ENCODE results near the gene ATF4.
"Not testable (repeated sequence)": the region's sequence is repeated elsewhere in the genome, so short reads cannot be mapped to it uniquely, and the experiment has no call there.

Gene ATF4

DNA sequence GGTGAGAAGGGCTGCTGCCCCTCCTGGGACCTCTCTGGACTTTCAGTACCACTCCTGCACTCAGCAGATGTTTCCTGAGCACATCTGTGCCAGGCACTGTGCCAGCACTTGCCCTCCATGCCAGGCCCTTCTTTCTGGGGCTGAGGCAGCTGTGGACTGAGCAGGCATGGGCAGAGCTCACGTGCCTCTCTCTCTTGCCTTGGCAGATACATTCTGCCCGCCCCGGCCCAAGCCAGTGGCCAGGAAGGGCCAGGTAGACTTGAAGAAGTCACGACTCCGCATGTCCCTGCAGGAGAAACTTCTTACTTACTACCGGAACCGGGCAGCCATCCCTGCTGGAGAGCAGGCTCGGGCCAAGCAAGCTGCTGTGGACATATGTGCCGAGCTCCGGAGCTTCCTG, 8.3 kb upstream of the ATF4 start:
- no peak for DNase-seq

DNA sequence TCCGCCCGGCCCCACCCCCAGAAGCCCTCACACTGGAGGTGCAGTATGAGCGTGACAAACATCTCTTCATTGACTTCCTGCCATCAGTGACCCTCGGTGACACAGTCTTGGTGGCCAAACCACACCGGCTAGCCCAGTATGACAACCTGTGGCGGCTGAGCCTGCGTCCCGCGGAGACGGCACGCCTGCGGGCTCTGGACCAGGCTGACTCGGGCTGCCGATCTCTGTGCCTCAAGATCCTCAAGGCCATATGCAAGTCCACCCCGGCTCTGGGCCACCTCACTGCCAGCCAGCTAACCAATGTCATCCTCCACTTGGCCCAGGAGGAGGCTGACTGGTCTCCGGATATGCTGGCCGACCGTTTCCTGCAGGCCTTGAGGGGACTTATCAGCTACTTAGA, 6.6 kb upstream of the ATF4 start:
- DNase-seq = no peak

DNA sequence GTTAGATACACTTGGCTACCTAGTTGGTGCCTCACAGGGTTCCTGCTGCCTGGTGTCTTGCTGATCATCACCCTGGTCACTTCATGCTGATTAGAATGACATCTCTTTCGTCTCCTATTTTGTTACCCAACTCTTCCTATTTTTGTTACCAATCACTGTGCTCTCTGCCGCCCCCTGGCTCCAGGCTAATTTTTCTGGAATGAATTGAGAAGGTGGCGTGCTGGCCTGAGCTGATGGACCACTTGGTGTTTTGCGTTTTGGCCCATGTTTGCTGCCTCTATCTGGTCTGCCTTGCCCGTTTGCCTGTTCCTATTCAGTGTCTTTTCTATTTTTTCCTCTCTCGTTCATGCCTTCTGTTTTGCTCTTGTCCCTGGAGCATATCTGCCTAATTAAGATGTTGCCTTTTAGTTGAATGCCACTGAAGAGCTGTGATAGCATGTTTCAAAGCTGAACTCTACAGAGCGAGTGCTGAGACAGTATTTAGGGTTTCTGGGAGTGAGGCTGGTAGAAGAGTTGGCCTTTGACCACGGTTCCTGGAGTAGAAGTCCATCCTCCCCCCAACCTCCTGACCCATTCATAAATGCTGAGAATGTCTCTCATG, 5.9 kb upstream of the ATF4 start:
- no peak for DNase-seq

DNA sequence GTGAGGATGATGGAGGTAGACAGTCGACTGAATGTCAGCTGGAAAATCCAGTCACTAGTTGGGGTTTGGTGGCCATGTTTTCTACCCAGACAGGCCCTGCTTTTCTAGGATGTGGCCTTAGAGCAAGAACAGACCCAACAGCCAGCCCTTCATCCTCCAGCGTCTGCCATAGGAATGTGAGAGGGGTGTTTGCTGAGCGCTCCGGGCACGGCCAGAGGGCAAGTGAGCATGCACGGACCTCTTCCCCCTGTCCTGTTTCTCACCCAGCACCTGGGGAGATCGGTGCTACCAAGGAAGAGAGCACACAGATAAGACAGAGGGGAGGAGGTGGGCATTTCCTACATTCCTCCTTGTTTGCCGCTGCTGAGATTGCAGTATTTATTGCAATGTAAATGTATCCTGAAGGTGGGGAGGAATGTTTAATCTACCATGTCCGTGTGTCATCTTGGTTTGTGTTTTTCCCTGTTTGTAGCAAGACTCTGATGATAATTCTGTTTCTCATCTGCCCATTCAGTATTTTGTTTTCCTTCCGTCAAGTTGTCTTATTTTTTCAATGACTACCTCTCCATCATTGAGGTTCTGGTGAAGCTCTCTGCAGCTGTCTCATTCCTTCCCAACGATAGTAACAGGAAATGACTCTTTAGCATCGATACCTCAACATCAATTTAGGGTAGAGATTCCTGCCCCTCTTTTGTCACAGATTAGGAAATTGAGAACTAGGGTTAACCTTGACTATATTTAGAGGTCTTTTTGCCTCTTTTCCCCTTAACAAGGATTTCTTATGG, 4.9 kb upstream of the ATF4 start:
- no peak for DNase-seq

DNA sequence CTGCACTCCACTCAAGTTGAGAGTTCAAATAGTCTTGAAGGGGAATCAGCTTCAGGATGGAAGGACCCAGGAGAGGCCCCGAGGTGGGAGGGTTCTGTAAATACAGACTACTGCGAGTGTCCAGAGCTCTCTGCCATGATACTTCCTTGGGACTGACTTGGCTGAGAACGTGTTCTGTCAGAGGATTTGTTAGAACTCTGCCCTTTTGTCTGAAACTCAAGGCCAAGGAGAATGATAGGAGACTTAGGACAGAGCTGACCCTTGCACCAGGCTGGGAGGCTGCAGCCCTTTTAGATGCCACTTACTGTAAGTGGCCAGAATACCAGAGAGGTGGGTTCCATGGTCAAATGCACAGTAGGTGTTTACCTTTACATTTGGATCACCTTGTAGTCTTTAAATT, 2.9 kb upstream of the ATF4 start:
- DNase-seq = no peak

DNA sequence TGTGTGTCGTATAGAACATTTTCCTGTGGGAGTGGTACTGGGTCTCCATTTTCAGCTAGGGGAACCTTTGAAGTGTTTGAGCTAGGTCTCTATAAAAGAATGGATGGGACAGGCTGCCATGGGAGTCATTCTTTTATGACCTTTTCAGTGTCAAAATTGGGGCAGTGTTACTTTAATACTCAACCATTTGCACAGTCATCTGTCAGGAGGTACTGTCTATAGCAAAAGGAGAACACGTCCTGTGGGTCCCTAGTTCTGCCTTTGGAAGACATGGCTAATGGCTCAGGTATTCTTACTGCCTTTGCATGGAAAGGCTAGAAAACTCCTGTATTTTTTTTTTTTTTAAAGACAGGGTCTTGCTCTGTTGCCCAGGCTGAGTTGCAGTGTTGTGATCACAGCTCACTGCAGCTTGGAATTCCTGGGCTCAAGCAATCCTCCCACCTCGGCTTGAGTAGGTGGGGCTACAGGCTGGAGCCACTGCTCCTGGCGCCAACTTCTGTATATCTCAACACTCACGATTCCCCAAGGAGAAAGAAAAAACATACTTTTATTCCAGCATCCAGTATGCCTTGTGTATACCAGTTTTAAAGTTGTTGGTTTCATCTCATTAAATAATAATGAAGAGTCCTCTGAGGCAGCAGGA, 2.1 kb upstream of the ATF4 start:
- no peak for DNase-seq

DNA sequence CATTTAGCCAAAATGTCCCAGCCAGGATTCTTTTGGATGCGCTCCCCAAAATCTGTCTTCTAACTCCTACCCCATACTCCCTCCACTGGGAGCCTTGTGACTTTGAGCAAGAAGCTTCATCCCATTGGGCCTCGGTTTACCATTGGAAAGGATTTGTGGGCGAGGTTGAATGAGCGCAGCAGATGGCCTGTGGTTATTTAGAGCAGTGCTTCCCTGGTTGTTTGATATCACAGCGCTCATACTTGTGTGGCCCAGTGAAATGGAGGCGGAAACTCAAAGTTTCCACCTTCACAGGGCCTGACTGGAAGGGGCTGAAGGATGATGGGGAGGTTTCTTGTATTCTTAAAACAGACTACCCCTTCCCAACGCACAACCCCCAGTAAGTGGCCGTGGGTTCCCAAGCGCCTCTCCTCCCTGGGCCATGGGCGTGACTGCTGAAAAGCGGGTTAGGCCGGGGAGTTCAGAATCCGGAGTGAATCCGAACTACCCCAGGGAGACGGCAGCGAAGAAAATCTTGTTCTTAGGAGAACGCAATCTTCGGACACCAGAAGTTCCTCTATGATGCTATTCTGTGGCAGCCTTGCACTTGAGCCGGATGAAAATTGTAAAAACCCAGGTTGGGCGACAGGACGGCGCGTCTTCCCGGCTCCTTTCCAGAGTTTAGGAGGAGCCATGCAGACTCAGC, 1.2 kb upstream of the ATF4 start:
- DNase-seq = no peak

DNA sequence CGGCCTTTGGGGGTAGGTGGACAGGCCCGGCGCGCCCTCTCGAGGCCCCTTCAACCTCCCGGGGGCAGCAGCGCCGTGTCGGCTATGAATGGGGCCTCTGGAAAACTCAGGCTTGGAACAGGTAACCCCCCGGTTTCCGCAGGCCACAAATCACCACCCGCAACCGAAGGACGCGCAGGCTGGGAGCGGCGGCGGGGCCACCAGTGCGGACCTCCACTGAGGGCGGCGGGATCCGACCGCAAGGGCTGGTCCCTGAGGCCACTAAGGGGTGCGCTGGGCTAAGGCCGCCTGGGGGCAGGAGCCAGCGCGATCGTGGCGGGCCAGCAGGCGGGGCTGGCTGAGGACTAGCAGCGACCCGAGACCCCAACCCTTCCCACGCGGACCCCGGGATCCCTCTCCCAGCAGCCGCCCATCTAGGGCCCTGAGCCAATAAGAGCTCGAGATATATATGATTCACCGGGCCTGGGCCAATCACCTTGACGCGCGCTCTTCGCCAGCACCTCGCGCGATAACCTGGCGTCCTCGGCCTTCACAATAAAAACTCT, 609 bp upstream of the ATF4 start:
- DNase-seq = peak in 1 of 4 experiments; percentile 92

DNA sequence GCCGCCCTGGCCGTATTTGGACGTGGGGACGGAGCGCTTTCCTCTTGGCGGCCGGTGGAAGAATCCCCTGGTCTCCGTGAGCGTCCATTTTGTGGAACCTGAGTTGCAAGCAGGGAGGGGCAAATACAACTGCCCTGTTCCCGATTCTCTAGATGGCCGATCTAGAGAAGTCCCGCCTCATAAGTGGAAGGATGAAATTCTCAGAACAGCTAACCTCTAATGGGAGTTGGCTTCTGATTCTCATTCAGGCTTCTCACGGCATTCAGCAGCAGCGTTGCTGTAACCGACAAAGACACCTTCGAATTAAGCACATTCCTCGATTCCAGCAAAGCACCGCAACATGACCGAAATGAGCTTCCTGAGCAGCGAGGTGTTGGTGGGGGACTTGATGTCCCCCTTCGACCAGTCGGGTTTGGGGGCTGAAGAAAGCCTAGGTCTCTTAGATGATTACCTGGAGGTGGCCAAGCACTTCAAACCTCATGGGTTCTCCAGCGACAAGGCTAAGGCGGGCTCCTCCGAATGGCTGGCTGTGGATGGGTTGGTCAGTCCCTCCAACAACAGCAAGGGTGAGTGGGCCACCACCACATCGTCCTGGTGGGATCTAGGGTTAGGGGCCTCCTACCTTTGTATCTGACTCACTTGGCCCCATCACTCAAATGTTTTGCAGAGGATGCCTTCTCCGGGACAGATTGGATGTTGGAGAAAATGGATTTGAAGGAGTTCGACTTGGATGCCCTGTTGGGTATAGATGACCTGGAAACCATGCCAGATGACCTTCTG, 934 bp downstream of the ATF4 start:
- not testable (repeated sequence) for DNase-seq

DNA sequence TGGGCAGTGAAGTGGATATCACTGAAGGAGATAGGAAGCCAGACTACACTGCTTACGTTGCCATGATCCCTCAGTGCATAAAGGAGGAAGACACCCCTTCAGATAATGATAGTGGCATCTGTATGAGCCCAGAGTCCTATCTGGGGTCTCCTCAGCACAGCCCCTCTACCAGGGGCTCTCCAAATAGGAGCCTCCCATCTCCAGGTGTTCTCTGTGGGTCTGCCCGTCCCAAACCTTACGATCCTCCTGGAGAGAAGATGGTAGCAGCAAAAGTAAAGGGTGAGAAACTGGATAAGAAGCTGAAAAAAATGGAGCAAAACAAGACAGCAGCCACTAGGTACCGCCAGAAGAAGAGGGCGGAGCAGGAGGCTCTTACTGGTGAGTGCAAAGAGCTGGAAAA, 1.7 kb downstream of the ATF4 start:
- DNase-seq = not testable (repeated sequence)

DNA sequence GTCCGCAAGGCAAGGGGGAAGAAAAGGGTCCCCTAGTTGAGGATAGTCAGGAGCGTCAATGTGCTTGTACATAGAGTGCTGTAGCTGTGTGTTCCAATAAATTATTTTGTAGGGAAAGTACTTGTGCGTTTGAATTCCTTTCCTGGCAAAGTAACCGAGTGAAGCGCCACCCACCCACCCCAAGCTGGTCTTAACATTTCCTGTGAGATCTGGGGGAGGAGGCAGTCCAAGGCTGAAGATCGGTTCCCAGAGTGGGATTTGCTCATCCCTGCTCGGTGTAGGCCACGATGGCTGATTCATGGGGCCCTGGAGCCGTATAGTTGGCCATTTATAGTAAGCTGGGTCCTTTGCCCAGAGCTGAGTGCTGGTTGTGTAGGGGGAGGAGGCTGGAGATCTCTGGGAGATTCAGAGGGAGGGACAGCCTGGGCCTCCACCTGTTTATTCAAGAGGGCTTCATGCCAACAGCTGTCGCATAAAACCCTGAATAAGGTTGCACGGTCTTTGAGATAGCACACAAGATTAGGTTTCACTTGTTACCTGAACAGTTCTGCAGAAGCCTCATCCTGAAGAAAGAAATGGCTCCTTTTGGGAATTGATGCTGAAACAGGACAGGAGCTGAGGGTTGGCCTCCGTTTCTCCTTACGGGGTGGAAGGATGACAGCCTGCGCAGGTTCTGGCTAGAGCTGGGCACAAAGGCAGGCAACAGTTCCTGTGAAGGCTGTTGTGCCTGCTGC, 2.4 kb downstream of the ATF4 start:
- no peak for DNase-seq

DNA sequence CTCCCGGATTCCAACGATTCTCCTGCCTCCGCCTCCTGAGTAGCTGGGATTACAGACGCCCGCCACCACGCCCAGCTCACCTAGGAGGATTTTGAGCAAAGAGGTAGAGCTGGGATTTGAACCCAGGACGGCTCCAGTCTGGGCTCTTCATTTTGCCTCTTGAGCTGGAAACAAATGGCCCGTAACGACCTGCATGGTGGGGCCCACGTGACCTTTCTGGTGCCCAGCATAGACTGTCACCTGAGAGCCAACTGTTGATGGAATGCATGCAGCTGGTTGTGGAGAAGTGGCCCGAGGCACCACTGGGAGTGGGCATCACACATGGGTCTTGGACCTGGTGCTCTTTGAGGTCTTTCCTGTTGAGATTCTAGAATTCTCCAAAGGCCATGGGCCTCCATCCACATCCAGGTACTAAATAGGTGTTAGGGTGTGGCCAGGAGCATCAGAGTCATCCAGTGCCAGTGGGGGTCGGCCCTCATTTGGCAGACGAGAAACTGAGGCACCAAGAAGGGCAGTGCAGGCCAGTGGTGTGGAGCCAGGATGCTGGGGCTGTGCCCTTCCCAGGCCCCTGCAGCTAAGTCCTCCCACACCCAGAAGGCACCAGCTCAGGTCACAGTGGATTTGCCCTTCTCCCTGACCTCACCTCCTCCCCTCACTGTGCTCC, 3.9 kb downstream of the ATF4 start:
- DNase-seq = no peak

DNA sequence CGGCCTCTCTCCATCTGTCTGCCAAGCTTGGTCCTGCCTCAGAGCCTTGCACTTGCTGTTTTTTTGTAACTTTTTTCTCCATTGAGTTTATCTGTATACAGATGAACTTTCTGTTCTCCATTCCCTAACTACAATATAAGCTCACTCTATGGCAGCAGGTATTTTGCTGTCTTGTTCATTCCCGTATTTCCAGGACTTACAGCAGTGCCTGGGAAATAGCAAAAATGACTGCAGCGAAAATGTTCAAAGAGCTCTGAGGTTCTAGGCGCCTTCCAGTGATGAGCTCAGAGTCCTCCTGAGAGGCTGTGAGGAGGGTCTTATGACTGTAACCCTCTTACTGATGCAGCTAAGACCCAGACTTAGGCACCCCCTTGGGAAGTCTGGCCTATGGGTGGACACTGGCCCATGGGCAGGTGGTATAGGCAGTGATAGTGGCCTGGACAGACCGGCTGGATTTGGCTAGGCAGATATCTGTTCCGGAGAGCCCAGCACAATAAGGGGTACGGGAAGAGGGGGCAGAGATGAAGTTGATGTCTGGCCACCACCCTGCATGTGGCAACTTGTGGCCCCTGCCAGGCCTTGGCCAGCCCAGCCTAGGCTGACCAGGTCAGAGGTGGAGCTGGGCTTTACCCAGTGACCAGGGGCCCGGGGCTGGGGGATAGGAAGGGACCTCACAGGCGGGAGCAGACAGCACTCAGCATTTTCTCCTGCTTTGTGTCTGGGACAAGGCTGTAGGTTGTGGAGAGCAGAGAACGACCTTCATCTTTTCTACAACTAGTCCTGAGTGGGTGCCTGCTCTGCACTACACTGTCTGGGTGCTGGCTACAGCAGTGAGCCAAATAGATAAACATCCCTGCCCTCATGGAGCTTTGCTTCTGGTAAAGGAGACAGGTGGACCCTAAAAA, 4.6 kb downstream of the ATF4 start:
- DNase-seq = no peak

DNA sequence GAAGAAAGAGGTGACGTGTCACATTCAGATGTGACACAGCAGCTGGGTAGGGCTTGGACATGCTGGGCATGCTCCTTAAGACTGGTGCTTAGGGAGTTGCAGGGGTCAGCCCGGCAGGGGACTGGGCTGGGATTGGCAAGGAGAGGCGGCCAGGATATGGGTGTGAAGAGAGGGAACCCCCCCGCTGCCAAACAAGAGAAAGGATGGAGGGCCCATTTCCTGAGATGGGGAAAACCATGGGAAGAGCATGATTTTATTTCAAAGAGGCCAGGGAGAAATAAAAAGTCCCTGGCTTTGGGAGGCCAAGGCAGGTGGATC, 5.3 kb downstream of the ATF4 start:
- DNase-seq = no peak

DNA sequence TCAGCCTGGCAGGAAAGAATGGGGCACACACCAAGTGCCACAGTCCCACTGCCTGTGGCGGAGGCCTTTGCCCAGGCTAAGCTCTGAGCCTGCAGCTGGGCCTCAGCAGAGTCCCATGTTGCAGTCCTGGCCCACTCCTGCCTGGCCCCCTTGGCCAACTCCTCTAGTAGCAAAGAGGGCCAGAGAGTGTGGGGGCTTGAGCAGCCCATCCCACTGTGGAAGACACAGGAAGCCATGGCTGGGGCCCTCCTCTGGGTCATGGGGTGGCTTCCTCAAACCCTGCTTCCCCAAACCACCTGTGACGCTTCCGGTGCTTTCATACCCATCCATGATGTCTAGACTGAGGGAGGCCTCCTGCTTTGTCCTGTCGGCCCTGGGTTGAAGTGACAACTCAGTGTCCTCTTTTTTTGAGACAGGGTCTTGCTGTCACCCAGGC, 6.4 kb downstream of the ATF4 start:
- DNase-seq = no peak

DNA sequence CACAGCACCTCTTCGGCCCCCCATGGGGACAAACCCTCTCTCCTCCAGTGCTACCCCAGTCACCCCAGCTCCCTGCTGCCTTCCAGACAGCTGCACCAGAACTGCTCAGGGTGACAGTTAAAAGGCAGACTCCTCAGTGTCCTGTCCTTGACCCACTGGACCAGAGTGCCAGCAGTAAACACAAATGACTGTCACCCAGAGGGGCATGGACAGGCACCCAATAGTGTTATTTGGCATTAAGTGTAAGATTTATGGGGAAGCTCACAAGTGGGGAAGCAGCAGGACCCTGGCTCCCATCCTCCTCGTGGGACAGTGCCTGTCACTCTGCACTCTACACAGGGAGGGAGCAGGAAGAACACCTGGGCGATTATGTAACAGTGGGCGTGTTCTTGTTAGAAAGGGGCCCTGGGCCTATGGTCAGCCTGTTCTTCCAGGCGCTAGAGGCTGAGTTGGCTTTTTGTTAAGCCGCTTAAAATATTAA, 7.2 kb downstream of the ATF4 start:
- no peak for DNase-seq

DNA sequence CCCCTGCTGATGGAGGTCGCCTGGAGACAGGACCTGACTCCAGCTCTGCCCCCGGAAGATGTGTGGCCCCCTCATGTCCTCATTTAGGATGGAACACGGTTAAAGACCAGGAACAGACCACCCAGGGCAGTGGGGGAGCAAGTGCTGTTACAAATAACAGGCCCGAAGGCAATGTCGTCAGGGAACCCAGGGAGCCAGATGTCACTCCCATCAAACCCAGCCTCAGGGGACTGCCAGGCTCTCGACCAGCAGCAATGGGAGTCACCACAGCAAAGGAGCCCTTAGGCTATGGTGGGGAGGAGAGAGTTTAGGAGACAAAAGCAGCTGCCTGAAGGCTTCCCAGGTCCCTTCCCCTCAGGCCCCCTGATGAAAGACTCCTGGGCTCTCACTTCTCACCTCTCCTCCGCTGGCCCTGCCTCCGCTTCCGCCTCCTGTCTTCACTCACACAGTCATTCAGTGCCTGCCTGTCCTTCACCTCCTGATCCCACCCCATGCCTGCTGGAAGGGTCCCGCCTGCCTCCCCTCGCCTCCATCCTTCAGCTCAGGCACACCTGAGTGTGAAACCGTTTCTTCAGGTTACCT, 7.8 kb downstream of the ATF4 start:
- DNase-seq = no peak

DNA sequence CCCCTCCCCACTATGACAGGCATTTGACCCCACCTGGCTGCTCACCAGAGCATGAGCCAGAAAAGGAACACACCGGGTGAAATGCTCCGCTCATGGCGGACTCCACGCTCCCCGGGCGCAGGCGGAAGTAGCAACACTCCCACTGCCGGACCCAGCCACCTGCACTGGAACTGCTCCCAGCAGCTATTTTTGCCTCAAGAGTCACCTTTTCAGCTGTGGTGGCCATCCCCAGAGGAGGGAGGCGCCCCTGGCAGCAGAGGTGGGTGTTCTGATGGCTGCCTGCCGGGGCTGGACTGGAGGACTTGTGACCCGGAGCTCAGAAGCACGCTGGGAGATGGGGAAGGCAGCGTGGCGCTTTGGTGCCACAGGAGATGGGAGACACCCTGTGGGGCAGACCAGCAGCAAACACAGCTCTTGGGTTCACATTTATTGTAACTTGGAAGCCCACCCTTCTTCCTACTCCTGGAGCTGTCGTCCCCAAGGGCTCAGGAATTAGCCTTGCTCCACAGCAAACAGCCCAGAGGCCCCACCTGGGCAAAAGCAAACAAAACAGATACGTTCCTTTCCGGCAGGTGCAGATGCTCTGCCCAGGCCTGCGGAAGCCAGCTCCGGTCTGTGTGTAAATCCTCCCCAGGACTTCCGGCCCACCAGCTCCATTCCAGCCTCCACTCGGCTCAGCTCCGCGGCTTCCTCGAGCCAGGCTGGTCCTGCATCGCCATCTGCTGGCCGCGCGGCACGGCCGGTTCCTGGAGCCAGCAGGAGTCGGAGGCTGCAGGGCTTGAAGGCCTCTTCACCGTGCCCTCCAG, 8.5 kb downstream of the ATF4 start:
- peak; percentile 73 to 87 (median 85) for DNase-seq

DNA sequence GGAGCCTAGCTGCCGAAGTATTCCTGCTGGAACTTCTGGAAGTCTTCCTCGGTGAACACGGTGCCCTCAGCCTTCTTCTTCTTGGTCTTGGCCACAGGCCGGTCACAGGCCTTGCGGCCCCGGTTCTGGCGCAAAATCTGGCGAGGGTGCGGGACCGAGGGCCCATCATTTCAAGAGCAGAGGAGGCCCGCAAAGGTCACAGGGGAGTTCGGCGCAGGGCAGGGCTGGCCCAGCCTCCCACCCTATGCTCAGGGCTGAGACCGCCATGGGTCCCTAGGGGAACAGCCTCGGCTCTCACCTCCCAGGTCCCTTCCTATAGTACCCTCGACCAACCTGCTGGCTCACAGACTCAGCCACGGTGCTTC, 9.1 kb downstream of the ATF4 start:
- no peak for DNase-seq
